Brain microvascular endothelial cell (primary cell): ENCODE measurements around the gene COL26A1.

ENCODE experiments used
- DNase-seq: peaks from one replicate; pipeline ENCODE4 v3.0.0-alpha.2; 2020
- H3K27ac ChIP-seq: fragments of 250-450 bp; sonication (Bioruptor Pico); 2 replicates; pipeline ENCODE4 v1.5.1; 2020; ENCODE audit warnings: mild to moderate bottlenecking, moderate library complexity
- H3K27me3 ChIP-seq: fragments of 250-450 bp; sonication (Bioruptor Pico); replicated peaks from 2 replicates; pipeline ENCODE4 v1.5.1; 2020; ENCODE audit warnings: mild to moderate bottlenecking
- H3K36me3 ChIP-seq: fragments of 250-450 bp; sonication (Bioruptor Pico); replicated peaks from 2 replicates; pipeline ENCODE4 v1.5.1; 2020; ENCODE audit warnings: mild to moderate bottlenecking
- H3K4me3 ChIP-seq: 2 replicates; pipeline ENCODE4 v1.5.1; 2011; ENCODE audit warnings: low read depth, mild to moderate bottlenecking, control low read depth, low read length, moderate library complexity
- in situ Hi-C: cut with HindIII; loops from 2 replicates; pipeline ENCODE4 v1.10.0; 2017; ENCODE audit warnings: low sequenced_read_pairs, low pct_ligation_motif_present
- TF ChIP-seq, protein P1 (sequence below): IDR thresholded peaks from 2 replicates; pipeline ENCODE4 v1.5.1; 2011; ENCODE audit warnings: low read depth, mild to moderate bottlenecking, moderate library complexity, low read length, control low read depth, inconsistent platforms; ENCODE audit errors: missing control alignments

COL26A1 gene

DNA sequence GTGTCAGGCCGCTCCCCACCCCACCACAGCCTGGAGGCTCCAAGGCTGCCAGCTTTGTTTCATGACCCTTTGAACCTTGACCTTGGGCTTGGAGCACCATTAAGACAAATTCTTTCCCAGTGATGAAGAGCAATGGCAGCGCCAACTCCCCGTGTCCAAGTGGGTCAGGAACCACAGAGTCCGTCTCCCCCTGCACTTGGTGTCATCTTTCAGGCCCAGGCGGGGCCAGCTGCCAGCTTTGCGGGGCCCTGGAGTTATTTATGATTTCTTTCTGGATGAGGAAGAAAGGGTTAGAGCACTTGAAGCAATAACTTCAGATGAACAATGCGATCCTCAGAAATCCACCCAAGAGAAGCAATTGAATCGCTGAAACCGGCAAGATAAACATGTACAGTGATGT lies 155.7 kb downstream of the COL26A1 start:
- Histone ChIP-seq H3K4me3 (no peak overlapping the region), H3K27ac (no peak overlapping the region), H3K27me3 (peaks cover 6% of the 10 kb centered on the region), H3K36me3 (no peaks in the 10 kb centered on the region)
- no peak for DNase-seq
- in situ Hi-C loops, result no loop called here
- TF ChIP-seq, protein P1, sequence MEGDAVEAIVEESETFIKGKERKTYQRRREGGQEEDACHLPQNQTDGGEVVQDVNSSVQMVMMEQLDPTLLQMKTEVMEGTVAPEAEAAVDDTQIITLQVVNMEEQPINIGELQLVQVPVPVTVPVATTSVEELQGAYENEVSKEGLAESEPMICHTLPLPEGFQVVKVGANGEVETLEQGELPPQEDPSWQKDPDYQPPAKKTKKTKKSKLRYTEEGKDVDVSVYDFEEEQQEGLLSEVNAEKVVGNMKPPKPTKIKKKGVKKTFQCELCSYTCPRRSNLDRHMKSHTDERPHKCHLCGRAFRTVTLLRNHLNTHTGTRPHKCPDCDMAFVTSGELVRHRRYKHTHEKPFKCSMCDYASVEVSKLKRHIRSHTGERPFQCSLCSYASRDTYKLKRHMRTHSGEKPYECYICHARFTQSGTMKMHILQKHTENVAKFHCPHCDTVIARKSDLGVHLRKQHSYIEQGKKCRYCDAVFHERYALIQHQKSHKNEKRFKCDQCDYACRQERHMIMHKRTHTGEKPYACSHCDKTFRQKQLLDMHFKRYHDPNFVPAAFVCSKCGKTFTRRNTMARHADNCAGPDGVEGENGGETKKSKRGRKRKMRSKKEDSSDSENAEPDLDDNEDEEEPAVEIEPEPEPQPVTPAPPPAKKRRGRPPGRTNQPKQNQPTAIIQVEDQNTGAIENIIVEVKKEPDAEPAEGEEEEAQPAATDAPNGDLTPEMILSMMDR, result no peak

DNA sequence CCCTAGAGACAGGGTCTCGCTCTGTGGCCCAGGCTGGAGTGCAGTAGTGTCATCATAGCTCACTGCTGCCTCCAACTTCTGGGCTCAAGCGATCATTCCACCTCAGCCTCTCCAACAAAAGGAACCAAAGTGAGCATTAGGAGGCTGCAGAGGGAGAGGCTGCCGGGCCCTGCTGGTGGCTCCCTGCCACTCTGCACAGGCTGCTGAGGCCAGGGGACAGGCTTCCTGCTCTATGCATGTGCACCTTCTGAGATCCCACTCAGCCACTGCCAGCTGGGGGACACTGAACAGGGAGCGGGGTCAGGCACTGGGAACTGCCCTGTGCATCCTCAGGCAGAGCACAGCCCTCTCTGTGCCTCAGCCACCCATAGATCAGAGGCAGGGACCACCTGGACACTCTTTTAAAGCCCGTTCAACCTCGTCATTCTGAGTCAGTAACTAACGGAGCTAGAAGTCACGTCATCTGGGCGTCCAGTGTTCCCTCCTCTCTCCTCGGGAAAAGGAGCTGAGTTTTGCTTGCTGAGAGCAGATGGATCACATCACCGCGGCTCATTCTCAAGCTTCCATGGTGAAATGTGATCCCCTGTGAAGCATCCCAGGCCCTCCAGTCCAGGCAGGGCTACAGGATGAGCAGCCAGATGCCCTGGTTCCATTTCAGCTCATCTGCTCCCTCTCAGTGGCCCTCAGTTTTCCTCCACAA lies 156.8 kb downstream of the COL26A1 start:
- DNase-seq, result peak; percentile 11
- in situ Hi-C loops, result no loop called here
- Histone ChIP-seq H3K36me3 (no peaks in the 10 kb centered on the region), H3K4me3 (no peak overlapping the region), H3K27me3 (peaks cover 6% of the 10 kb centered on the region), H3K27ac (no peak overlapping the region)
- TF ChIP-seq, protein P1, result no peak

DNA sequence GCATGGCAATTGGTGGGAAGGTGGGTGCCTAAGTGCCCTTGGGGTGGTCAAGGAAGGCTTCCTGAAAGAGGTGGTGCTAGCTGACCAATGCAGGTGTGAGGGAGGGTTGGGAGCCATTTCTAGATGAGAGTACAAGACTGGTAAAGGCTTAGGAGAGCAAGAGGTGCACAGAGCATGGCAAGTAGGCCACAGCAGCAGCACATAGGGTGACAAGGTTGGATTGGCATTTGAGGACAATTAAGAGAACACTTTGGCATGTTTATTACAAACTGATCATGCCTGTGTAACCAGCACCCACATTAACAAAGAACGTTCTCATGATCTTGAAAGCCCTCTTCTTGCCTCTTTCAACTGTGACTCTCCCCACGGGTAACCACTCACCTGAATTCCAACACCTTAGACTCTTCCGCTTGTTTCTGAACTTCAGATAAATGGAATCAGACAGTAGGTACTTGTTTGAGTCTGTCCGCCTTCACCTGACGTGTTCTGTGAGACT lies 158.8 kb downstream of the COL26A1 start:
- in situ Hi-C loops, result no loop called here
- Histone ChIP-seq H3K27ac (no peak overlapping the region), H3K36me3 (no peaks in the 10 kb centered on the region), H3K27me3 (peaks cover 6% of the 10 kb centered on the region), H3K4me3 (no peak overlapping the region)
- no peak for DNase-seq
- TF ChIP-seq, protein P1, result no peak

DNA sequence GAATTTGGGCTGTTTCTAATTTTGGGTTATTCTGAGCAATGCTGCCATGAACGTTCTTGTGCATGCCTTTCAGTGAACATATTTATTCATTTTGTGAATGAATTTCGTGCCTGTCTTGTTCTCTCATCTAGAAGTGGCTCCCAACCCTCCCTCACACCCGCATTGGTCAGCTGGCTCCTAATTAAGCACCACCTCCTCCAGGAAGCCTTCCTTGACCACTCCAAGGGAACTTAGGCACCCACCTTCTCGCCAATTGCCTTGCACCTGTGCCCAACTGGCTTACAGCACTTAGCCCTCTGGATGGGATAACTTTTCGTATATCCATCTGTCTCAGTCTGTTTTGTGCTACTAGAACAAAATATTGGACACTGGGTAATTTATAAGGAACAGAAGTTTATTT lies 159.3 kb downstream of the COL26A1 start:
- no peak overlapping the region for H3K27ac ChIP-seq
- no peak overlapping the region for H3K4me3 ChIP-seq
- in situ Hi-C loops, result no loop called here
- H3K36me3 ChIP-seq, result no peaks in the 10 kb centered on the region
- H3K27me3 ChIP-seq, result peaks cover 6% of the 10 kb centered on the region
- TF ChIP-seq, protein P1, result no peak
- DNase-seq, result no peak

DNA sequence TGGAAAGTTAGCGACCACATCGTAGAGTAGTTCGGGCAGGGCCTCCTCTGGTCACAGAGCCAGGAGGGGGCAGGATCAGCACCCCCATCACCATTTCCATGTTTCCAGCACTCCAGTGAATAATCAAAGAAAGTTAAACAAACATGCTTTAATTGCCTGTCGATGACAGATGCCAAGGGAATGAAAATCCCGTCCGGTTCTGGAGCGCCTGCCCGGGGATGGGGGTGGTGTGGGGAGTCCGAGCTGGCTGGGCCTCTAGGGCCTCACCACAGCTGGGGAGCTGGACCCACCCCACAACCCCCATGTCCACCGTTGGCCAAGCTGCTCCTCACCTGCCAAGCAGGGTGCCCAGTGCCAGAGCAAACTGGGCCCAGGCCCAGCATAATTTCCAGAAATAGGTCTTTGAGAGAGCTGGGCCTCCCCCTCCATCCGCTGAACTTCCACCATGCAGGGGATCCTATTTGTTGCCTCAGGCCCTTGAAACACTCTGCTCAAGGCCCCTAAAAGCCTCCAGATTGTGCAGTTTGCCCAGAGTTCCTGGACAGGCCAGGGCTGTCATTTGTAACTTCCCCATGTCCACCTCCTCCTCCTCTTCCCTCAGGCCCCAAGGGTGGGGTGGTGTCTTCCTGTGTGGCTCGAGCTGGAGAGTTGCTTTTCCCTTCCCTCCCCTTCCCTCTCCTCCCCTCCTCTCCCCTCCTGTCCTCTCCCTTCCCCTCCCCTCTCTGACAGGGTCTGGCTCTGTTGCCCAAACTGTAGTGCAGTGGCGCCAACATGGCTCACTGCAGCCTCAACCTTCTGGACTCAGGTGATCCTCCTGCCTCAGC lies 165.4 kb downstream of the COL26A1 start:
- in situ Hi-C loops, result no loop called here
- TF ChIP-seq, protein P1, result no peak
- no peak overlapping the region for H3K27ac ChIP-seq
- H3K4me3 ChIP-seq, result no peak overlapping the region
- DNase-seq, result no peak
- H3K36me3 ChIP-seq, result no peaks in the 10 kb centered on the region
- no peaks in the 10 kb centered on the region for H3K27me3 ChIP-seq
